Panc1 (cell line): ENCODE data around the gene BEGAIN.

ENCODE experiments used
- POLR2AphosphoS5 ChIP-seq: IDR thresholded peaks from 2 replicates; pipeline ENCODE4 v1.6.1; 2012; ENCODE audit warnings: mild to moderate bottlenecking, low read depth, low read length, moderate library complexity
- TCF7L2 ChIP-seq: IDR thresholded peaks from 2 replicates; pipeline ENCODE4 v1.6.1; 2011; ENCODE audit warnings: mild to moderate bottlenecking, low read depth, low read length, inconsistent platforms

DNA sequence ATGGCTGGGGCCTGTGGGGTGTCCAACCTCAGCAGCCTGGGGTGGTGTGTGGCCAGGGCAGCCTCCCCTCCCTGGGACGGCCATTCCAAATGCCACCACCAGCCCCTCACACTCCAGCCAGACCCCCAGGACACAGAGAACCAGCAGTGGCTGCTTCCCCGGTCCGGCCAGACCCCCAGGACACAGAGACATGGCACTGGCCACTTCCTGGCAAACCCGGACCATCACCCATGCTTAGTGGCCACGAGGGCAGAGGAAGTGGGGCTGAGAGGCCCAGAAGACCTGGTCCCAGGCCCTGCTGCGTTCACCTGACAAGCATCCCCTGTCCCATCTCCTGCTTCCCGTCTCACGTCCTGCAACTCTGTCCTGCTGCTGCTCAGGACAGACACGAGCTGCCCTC, 26.7 kb downstream of the BEGAIN start:
- no peak for TF ChIP-seq POLR2AphosphoS5
- no peak for TF ChIP-seq TCF7L2
